ENCODE measurements around the gene PHLPP1. TPM values are rescaled to one million over a fixed set of nuclear protein-coding genes. Genes with fewer than 3 reads are reported as not detected.

Gene PHLPP1
- total RNA-seq, 6 experiments from 2014 or later, result 8.6 to 19.3 (median 17.0) TPM

- ATAC-seq, result no peak
- no peaks in the 10 kb centered on the region for H3K9me3 ChIP-seq
- no peak overlapping the region for H3K27ac ChIP-seq
- TF ChIP-seq, protein P1, sequence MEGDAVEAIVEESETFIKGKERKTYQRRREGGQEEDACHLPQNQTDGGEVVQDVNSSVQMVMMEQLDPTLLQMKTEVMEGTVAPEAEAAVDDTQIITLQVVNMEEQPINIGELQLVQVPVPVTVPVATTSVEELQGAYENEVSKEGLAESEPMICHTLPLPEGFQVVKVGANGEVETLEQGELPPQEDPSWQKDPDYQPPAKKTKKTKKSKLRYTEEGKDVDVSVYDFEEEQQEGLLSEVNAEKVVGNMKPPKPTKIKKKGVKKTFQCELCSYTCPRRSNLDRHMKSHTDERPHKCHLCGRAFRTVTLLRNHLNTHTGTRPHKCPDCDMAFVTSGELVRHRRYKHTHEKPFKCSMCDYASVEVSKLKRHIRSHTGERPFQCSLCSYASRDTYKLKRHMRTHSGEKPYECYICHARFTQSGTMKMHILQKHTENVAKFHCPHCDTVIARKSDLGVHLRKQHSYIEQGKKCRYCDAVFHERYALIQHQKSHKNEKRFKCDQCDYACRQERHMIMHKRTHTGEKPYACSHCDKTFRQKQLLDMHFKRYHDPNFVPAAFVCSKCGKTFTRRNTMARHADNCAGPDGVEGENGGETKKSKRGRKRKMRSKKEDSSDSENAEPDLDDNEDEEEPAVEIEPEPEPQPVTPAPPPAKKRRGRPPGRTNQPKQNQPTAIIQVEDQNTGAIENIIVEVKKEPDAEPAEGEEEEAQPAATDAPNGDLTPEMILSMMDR (IDR thresholded peaks at IDR 0.05), result no peak
- TF ChIP-seq POLR2A (IDR thresholded peaks at IDR 0.05), result no peak
- no peak overlapping the region for H3K4me3 ChIP-seq
- intact Hi-C loops (cut with DNase I), result no loop called here
- WGBS (ENCODE audit: insufficient coverage, low coverage, low lambda C conversion rate, missing lambda C conversion rate), result 87% methylated on average over 6 of the region's 8 CpGs
- H3K36me3 ChIP-seq, result no peaks in the 10 kb centered on the region
- H3K27me3 ChIP-seq, result no peaks in the 10 kb centered on the region
- H3K4me1 ChIP-seq, result no peaks in the 10 kb centered on the region
- no peak for DNase-seq
Observed at GRCh38 chr18:62991389-62991788, 276.0 kb downstream of the PHLPP1 start.

GRCh38 chr18:62991959-62992358, 276.6 kb downstream of the PHLPP1 start:
- no peak overlapping the region for H3K4me3 ChIP-seq
- DNase-seq (no peak), ATAC-seq (no peak)
- no peak overlapping the region for H3K27ac ChIP-seq
- H3K36me3 ChIP-seq, result no peaks in the 10 kb centered on the region
- intact Hi-C loops (cut with DNase I), result no loop called here
- 100% methylated on average over 1 of the region's 18 CpGs for WGBS (ENCODE audit: insufficient coverage, low coverage, low lambda C conversion rate, missing lambda C conversion rate)
- no peaks in the 10 kb centered on the region for H3K9me3 ChIP-seq
- no peaks in the 10 kb centered on the region for H3K27me3 ChIP-seq
- H3K4me1 ChIP-seq, result no peaks in the 10 kb centered on the region
- no peak for TF ChIP-seq POLR2A (IDR thresholded peaks at IDR 0.05)
- TF ChIP-seq, protein P1 (IDR thresholded peaks at IDR 0.05), result no peak

DNA sequence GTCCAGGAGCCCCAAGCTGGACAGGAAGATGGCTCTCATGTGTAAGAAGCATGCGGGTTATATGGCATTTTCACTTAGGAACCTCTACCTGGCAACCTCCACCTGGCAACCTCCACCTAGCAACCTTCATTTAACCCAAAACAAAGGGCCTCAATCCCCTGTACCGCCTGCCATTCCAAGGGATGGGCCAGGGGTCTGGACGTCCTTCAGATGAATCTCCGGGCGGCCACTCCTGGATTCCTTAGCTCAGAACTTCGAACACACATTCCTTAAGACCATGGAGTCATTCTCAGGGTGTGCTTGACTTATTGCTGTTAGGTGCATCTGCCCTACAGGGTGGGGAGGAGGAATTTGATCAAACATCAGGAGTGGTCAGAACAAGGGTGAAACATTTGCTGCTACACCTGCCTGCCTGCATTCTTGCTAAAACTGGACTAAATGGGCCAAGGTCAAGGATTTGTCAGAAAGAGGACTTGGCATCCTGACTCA, 277.6 kb downstream of the PHLPP1 start:
- intact Hi-C loops (cut with DNase I), result no loop called here
- H3K4me3 ChIP-seq, result no peak overlapping the region
- no peak for ATAC-seq
- no peaks in the 10 kb centered on the region for H3K36me3 ChIP-seq
- TF ChIP-seq POLR2A (IDR thresholded peaks at IDR 0.05), result no peak
- TF ChIP-seq, protein P1 (IDR thresholded peaks at IDR 0.05), result no peak
- H3K27ac ChIP-seq, result no peak overlapping the region
- H3K9me3 ChIP-seq, result no peaks in the 10 kb centered on the region
- no CpG with 5 or more reads among the region's 6 CpGs for WGBS (ENCODE audit: insufficient coverage, low coverage, low lambda C conversion rate, missing lambda C conversion rate)
- H3K4me1 ChIP-seq, result no peaks in the 10 kb centered on the region
- H3K27me3 ChIP-seq, result no peaks in the 10 kb centered on the region
- no peak for DNase-seq

DNA sequence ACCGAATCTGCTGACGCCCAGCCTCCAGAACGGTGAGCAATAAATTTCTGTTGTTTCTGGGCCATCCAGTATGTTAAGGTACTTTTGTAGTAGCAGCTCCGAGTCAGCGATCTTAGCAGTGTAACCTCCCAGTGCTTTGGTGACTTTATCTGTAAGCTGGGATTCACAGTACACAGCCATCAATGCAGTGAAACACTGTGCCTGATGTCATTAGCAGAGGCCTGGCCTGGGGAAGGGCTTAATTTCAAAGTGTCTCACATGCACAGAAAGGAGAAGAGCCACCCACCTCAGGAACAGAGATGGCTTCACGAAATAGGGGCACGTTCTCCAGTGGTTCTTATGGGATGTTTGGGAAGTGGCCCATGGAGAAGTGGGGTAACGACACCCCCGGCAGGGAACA, 281.2 kb downstream of the PHLPP1 start:
- 63% methylated on average over 4 of the region's 9 CpGs for WGBS (ENCODE audit: insufficient coverage, low coverage, low lambda C conversion rate, missing lambda C conversion rate)
- H3K27me3 ChIP-seq, result no peaks in the 10 kb centered on the region
- TF ChIP-seq POLR2A (IDR thresholded peaks at IDR 0.05), result no peak
- TF ChIP-seq, protein P1 (IDR thresholded peaks at IDR 0.05), result no peak
- intact Hi-C loops (cut with DNase I), result no loop called here
- no peaks in the 10 kb centered on the region for H3K36me3 ChIP-seq
- H3K9me3 ChIP-seq, result no peaks in the 10 kb centered on the region
- ATAC-seq (no peak), DNase-seq (no peak)
- H3K4me3 ChIP-seq, result no peak overlapping the region
- H3K4me1 ChIP-seq, result peaks cover 0 to 8% (median 2%) of the 10 kb centered on the region in 4 donors
- H3K27ac ChIP-seq, result no peak overlapping the region

GRCh38 chr18:62997076-62997475, 281.7 kb downstream of the PHLPP1 start:
- Histone ChIP-seq H3K4me1 (peaks cover 0 to 8% (median 2%) of the 10 kb centered on the region in 4 donors), H3K36me3 (no peaks in the 10 kb centered on the region), H3K27me3 (no peaks in the 10 kb centered on the region), H3K27ac (no peak overlapping the region), H3K9me3 (no peaks in the 10 kb centered on the region), H3K4me3 (no peak overlapping the region)
- no peak for DNase-seq
- intact Hi-C loops (cut with DNase I), result no loop called here
- 68% methylated on average over 4 of the region's 4 CpGs for WGBS (ENCODE audit: insufficient coverage, low coverage, low lambda C conversion rate, missing lambda C conversion rate)
- TF ChIP-seq, protein P1 (IDR thresholded peaks at IDR 0.05), result no peak
- no peak for TF ChIP-seq POLR2A (IDR thresholded peaks at IDR 0.05)
- no peak for ATAC-seq
